Neural progenitor cell (in vitro differentiated cells): Measurements from ENCODE around the gene ACOT7. TPM values are rescaled to one million over a fixed set of nuclear protein-coding genes. Genes with fewer than 3 reads are reported as not detected.

Source experiments
- DNase-seq: peaks from one replicate; pipeline ENCODE4 v3.0.0-alpha.2; 2016; ENCODE audit warnings: low spot score
- H2AFZ ChIP-seq: fragments of 200-600 bp; sonication (generic); replicated peaks from 2 replicates; pipeline ENCODE4 v1.6.1; 2016; ENCODE audit warnings: antibody characterized with exemption
- H3F3A ChIP-seq: fragments of 200-600 bp; sonication (generic); 2 replicates; pipeline ENCODE4 v1.6.1; 2016; ENCODE audit warnings: antibody characterized with exemption, low read depth
- H3K27ac ChIP-seq: fragments of 200-600 bp; sonication (generic); 2 replicates; pipeline ENCODE4 v1.5.1; 2016; ENCODE audit warnings: mild to moderate bottlenecking
- H3K27me3 ChIP-seq: fragments of 200-600 bp; sonication (generic); 2 replicates; pipeline ENCODE4 v1.6.1; 2016; ENCODE audit warnings: mild to moderate bottlenecking, moderate library complexity
- H3K36me3 ChIP-seq: fragments of 200-600 bp; sonication (generic); 2 replicates; pipeline ENCODE4 v1.5.1; 2016
- H3K4me1 ChIP-seq: fragments of 200-600 bp; sonication (generic); 2 replicates; pipeline ENCODE4 v1.6.1; 2016; ENCODE audit warnings: mixed run types
- H3K4me2 ChIP-seq: fragments of 200-600 bp; sonication (generic); 2 replicates; pipeline ENCODE4 v1.6.1; 2016
- H3K4me3 ChIP-seq: fragments of 200-600 bp; sonication (generic); 2 replicates; pipeline ENCODE4 v1.5.1; 2016
- H3K79me2 ChIP-seq: fragments of 200-600 bp; sonication (generic); 2 replicates; pipeline ENCODE4 v1.6.1; 2016; ENCODE audit warnings: low read depth
- H3K9ac ChIP-seq: fragments of 200-600 bp; sonication (generic); 2 replicates; pipeline ENCODE4 v1.6.1; 2016
- H3K9me3 ChIP-seq: fragments of 200-600 bp; sonication (generic); 2 replicates; pipeline ENCODE4 v1.5.1; 2016; ENCODE audit warnings: low read depth
- H4K20me1 ChIP-seq: fragments of 200-600 bp; sonication (generic); 2 replicates; pipeline ENCODE4 v1.6.1; 2016; ENCODE audit warnings: low read depth
- H3K27ac Mint-ChIP-seq: 3 replicates; pipeline ENCODE4 v1.8.0; 2021; ENCODE audit warnings: mixed read lengths
- H3K27me3 Mint-ChIP-seq: 2 replicates; pipeline ENCODE4 v1.8.0; 2022; ENCODE audit warnings: low read depth, mild to moderate bottlenecking, inconsistent platforms, moderate library complexity, mixed read lengths; ENCODE audit not compliant: insufficient read depth
- H3K36me3 Mint-ChIP-seq: 3 replicates; pipeline ENCODE4 v1.8.0; 2021; ENCODE audit warnings: mixed read lengths
- H3K4me1 Mint-ChIP-seq: 3 replicates; pipeline ENCODE4 v1.8.0; 2021; ENCODE audit warnings: mixed read lengths
- H3K4me3 Mint-ChIP-seq: 3 replicates; pipeline ENCODE4 v1.8.0; 2021; ENCODE audit warnings: mild to moderate bottlenecking, moderate library complexity, mixed read lengths
- H3K9me3 Mint-ChIP-seq: 3 replicates; pipeline ENCODE4 v1.8.0; 2020; ENCODE audit warnings: mixed read lengths
- EZH2 ChIP-seq: fragments of 200-600 bp; sonication (generic); IDR thresholded peaks from 2 replicates; pipeline ENCODE4 v1.6.1; 2017; ENCODE audit warnings: antibody characterized with exemption, mild to moderate bottlenecking, moderate library complexity
- EZH2phosphoT487 ChIP-seq: fragments of 200-600 bp; sonication (generic); IDR thresholded peaks from 2 replicates; pipeline ENCODE4 v1.6.1; 2017; ENCODE audit warnings: antibody characterized with exemption
- total RNA-seq: library from RNA; depleted of rRNA; stranded (reverse); fragments of >200 nt; gene quantifications from 2 replicates; pipeline ENCODE4 v1.2.3, GENCODE V29; 2015; ENCODE audit warnings: low replicate concordance
- TF ChIP-seq, protein P1 (sequence below): fragments of 200-600 bp; sonication (generic); IDR thresholded peaks from 2 replicates; pipeline ENCODE4 v1.5.1; 2017; ENCODE audit warnings: antibody characterized with exemption, mild to moderate bottlenecking

ACOT7 gene
- total RNA-seq, 1 donor from 2014 or later = 19.6 TPM

DNA sequence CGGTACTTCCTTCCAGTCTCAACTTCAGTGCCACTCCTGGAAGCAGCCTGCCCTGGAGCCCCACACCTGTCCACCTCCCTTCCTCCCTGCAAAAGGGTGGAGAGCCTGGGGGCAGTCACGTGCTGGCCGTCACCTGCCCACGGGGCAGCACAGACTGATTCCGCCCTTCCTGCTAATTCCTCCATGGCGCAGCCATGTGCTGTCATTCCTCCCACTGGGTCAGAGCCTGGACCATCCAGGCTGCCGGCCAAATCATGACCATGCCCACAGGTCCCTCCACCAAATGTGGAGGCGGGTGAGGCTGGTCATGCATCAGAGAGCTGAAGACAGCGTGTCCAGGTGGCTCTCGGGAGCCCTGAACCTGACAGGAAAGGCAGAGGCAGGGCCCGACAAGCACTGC, 108.2 kb downstream of the ACOT7 start:
- no peaks in the 10 kb centered on the region for H3K4me1 ChIP-seq
- H3K27ac ChIP-seq = no peak overlapping the region
- TF ChIP-seq, protein P1, sequence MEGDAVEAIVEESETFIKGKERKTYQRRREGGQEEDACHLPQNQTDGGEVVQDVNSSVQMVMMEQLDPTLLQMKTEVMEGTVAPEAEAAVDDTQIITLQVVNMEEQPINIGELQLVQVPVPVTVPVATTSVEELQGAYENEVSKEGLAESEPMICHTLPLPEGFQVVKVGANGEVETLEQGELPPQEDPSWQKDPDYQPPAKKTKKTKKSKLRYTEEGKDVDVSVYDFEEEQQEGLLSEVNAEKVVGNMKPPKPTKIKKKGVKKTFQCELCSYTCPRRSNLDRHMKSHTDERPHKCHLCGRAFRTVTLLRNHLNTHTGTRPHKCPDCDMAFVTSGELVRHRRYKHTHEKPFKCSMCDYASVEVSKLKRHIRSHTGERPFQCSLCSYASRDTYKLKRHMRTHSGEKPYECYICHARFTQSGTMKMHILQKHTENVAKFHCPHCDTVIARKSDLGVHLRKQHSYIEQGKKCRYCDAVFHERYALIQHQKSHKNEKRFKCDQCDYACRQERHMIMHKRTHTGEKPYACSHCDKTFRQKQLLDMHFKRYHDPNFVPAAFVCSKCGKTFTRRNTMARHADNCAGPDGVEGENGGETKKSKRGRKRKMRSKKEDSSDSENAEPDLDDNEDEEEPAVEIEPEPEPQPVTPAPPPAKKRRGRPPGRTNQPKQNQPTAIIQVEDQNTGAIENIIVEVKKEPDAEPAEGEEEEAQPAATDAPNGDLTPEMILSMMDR = no peak
- TF ChIP-seq EZH2phosphoT487 = no peak
- TF ChIP-seq EZH2 = no peak
- H3K4me1 Mint-ChIP-seq = peaks cover 5% of the 10 kb centered on the region
- H3K36me3 ChIP-seq = no peaks in the 10 kb centered on the region
- no peaks in the 10 kb centered on the region for H3F3A ChIP-seq
- no peaks in the 10 kb centered on the region for H3K27me3 Mint-ChIP-seq
- H3K9ac ChIP-seq = no peak overlapping the region
- H3K27ac Mint-ChIP-seq = no peak overlapping the region
- H3K9me3 Mint-ChIP-seq = no peaks in the 10 kb centered on the region
- no peaks in the 10 kb centered on the region for H3K79me2 ChIP-seq
- no peak overlapping the region for H3K4me3 Mint-ChIP-seq
- DNase-seq = no peak
- no peak overlapping the region for H3K4me2 ChIP-seq
- H2AFZ ChIP-seq = no peak overlapping the region
- H4K20me1 ChIP-seq = peaks cover 5% of the 10 kb centered on the region
- no peaks in the 10 kb centered on the region for H3K27me3 ChIP-seq
- no peak overlapping the region for H3K4me3 ChIP-seq
- peaks cover 4% of the 10 kb centered on the region for H3K36me3 Mint-ChIP-seq
- no peaks in the 10 kb centered on the region for H3K9me3 ChIP-seq

DNA sequence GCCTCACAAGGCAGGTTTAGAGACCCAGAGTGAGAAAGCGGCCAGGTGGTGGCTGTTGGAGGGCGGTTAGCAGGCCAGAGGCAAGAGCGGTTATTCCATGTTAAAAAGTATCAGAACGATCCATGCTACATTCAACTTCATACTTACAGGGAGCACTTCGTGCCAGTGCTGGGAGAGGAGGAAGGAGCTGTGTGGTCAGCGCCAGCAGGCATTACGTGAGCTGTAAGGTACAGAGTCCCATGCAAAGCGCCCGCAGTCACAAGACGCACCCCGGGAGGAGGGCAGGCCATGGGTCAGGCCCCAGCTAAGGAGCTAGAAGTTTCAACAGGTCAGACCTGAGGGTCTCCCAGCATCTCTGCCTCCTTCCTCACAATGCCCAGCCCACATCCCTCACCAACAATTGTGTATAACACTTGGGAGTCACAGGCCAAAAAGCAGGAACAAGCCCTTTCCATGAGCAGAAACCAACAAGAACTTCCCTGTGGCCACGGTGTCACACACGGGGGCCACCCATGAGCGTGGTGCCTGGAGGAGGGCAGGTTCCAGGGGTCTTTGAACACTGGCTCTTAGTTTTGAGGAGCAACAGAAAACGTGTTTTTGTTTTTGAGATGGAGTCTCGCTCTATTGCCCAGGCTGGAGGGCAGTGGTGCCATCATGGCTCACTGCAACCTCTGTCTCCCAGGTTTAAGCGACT, 110.8 kb downstream of the ACOT7 start:
- peak overlapping the region; percentile 85 for H3K27ac Mint-ChIP-seq
- peaks cover 13% of the 10 kb centered on the region for H3K4me1 Mint-ChIP-seq
- Histone ChIP-seq H3K4me3 (no peak overlapping the region), H4K20me1 (peaks cover 5% of the 10 kb centered on the region), H3K27ac (no peak overlapping the region), H2AFZ (no peak overlapping the region), H3K79me2 (no peaks in the 10 kb centered on the region), H3K4me1 (no peaks in the 10 kb centered on the region), H3K27me3 (no peaks in the 10 kb centered on the region), H3K9ac (no peak overlapping the region), H3K9me3 (no peaks in the 10 kb centered on the region), H3K36me3 (no peaks in the 10 kb centered on the region), H3K4me2 (no peak overlapping the region), H3F3A (no peaks in the 10 kb centered on the region)
- peaks cover 6% of the 10 kb centered on the region for H3K36me3 Mint-ChIP-seq
- peaks cover 2% of the 10 kb centered on the region for H3K27me3 Mint-ChIP-seq
- no peak for TF ChIP-seq EZH2
- TF ChIP-seq EZH2phosphoT487 = no peak
- TF ChIP-seq, protein P1 = no peak
- DNase-seq = no peak
- no peaks in the 10 kb centered on the region for H3K9me3 Mint-ChIP-seq
- no peak overlapping the region for H3K4me3 Mint-ChIP-seq

DNA sequence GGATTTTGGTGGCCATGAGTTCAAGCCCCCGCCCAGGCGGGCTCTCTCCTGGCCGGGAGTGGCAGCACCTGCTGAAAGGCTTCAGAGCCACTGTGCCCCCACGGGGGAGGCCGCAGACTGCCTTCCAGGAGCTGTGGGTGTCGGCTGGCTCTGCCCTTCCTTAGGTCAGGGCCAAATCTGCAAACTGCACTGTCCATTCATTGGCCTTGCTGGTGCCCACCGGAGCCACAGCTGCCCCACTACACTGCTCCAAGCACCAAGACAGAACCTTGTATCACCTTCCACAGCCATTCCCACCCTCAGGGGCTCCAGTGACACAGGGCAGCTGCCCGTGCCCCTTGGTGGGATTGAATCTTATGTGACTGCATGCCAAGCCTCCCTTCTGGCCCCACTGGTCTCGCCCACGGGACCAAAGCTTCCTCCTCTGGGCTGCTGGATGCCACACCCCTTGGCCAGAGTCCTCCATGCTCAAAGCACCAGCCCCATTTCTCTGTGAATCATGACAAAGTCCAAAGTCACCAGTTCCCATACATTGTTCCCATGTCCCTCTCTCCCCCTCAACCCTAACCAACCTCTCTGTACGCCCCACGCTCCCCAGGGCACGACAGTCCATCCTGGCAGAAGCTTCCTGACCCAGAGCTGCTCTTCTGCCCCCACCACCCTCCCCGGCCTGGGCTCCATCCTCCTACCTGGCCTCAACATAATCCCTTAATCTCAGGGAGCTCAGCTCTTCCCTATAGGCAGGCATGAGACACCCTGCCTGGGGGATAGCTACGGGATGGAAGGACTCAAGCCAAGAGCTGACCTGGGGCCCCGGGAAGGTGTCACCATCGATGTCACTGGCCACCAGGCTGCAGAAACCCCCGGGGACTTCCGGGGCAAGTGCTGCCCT, 111.8 kb downstream of the ACOT7 start:
- H3K9me3 Mint-ChIP-seq = no peaks in the 10 kb centered on the region
- H3K36me3 ChIP-seq = no peaks in the 10 kb centered on the region
- no peak overlapping the region for H2AFZ ChIP-seq
- H3K27ac ChIP-seq = no peak overlapping the region
- no peaks in the 10 kb centered on the region for H3K9me3 ChIP-seq
- peaks cover 2% of the 10 kb centered on the region for H3K4me1 ChIP-seq
- H3K9ac ChIP-seq = no peak overlapping the region
- H3K27me3 Mint-ChIP-seq = peaks cover 2% of the 10 kb centered on the region
- peaks cover 6% of the 10 kb centered on the region for H3K36me3 Mint-ChIP-seq
- H3F3A ChIP-seq = no peaks in the 10 kb centered on the region
- no peak overlapping the region for H3K4me3 Mint-ChIP-seq
- H3K27me3 ChIP-seq = no peaks in the 10 kb centered on the region
- DNase-seq = no peak
- no peaks in the 10 kb centered on the region for H3K79me2 ChIP-seq
- no peak overlapping the region for H3K4me3 ChIP-seq
- H3K4me1 Mint-ChIP-seq = peaks cover 23% of the 10 kb centered on the region
- H3K27ac Mint-ChIP-seq = peak overlapping the region; percentile 50
- H4K20me1 ChIP-seq = peaks cover 7% of the 10 kb centered on the region
- no peak overlapping the region for H3K4me2 ChIP-seq
- no peak for TF ChIP-seq EZH2
- no peak for TF ChIP-seq EZH2phosphoT487
- TF ChIP-seq, protein P1 = no peak
